Measurements from ENCODE around the gene NELL2.

- TF ChIP-seq CREB5 (CRISPR knock-in tag; IDR thresholded peaks at IDR 0.05; ENCODE audit: low read depth) (no peak), PPARA (CRISPR knock-in tag; IDR thresholded peaks at IDR 0.05; ENCODE audit: borderline replicate concordance) (no peak), ZNF8 (CRISPR knock-in tag; IDR thresholded peaks at IDR 0.05) (no peak), SNAI2 (CRISPR knock-in tag; IDR thresholded peaks at IDR 0.05) (no peak), ARNTL (CRISPR knock-in tag; IDR thresholded peaks at IDR 0.05; ENCODE audit: borderline replicate concordance, low read depth) (no peak), ISL1 (CRISPR knock-in tag; IDR thresholded peaks at IDR 0.05) (no peak), RARB (CRISPR knock-in tag; IDR thresholded peaks at IDR 0.05) (no peak), ESRRG (CRISPR knock-in tag; IDR thresholded peaks at IDR 0.05) (no peak), TOX (CRISPR knock-in tag; IDR thresholded peaks at IDR 0.05; ENCODE audit: borderline replicate concordance) (no peak), ZFP30 (CRISPR knock-in tag; IDR thresholded peaks at IDR 0.05) (no peak)
Measured at GRCh38 chr12:44523828-44524227, 352.3 kb downstream of the NELL2 start.

All from SK-N-SH treated with all-trans-retinoic acid at 6 μM for 48 hours (cell line).